ENCODE data around the gene ZEB2. TPM values are rescaled to one million over a fixed set of nuclear protein-coding genes. Genes with fewer than 3 reads are reported as not detected.

Gene ZEB2
- total RNA-seq, 1 experiment from 2014 or later = 1.1 TPM

- H3K4me3 ChIP-seq (ENCODE audit: low read depth in 2 of 2, low read length in 2 of 2) = no peak overlapping the region
- H3K4me1 ChIP-seq (ENCODE audit: control insufficient read depth, insufficient read depth, low read length) = no peaks in the 10 kb centered on the region
- H3K27ac ChIP-seq (ENCODE audit: low read length) = no peak overlapping the region
- in situ Hi-C loops (cut with HindIII; ENCODE audit: low pct_unique_long_range_greater_than_20kb, low sequenced_read_pairs) (no loop called here), intact Hi-C loops (cut with micrococcal nuclease; ENCODE audit: unreplicated experiment) (no loop called here)
- ChIA-PET POLR2A (no interaction called here), CTCF (no interaction called here)
- peaks cover 10% of the 10 kb centered on the region; the same call in 1 of the 2 replicates for H3K27me3 ChIP-seq (ENCODE audit: control insufficient read depth, insufficient read depth, low read length)
- H3K9me3 ChIP-seq (ENCODE audit: control insufficient read depth, insufficient read depth, low read depth, low read length) = no peaks in the 10 kb centered on the region
- no peak for ATAC-seq
- H3K36me3 ChIP-seq (ENCODE audit: control insufficient read depth, insufficient read depth, low read length) = no peaks in the 10 kb centered on the region
- no TSS peak for BruUV-seq (replicated peaks)
- no peak for DNase-seq (ENCODE audit: low read depth, low spot score)
- TF ChIP-seq CTCF (IDR thresholded peaks at IDR 0.05) (no peak), POLR2AphosphoS5 (IDR thresholded peaks at IDR 0.05; ENCODE audit: low read depth, low read length) (no peak), SIN3A (IDR thresholded peaks at IDR 0.05; ENCODE audit: borderline replicate concordance, insufficient read depth, low read depth, low read length) (no peak), TCF7L2 (IDR thresholded peaks at IDR 0.05; ENCODE audit: low read depth, low read length) (no peak)
These were observed 13.3 kb upstream of the ZEB2 start for GRCh38 chr2:144533221-144533620.

- CTCF ChIA-PET = no interaction called here
- POLR2A ChIA-PET = no interaction called here
- Histone ChIP-seq H3K27me3 (ENCODE audit: control insufficient read depth, insufficient read depth, low read length) (peaks cover 16% of the 10 kb centered on the region), H3K36me3 (ENCODE audit: control insufficient read depth, insufficient read depth, low read length) (no peaks in the 10 kb centered on the region), H3K27ac (ENCODE audit: low read length) (no peak overlapping the region), H3K4me1 (ENCODE audit: control insufficient read depth, insufficient read depth, low read length) (no peaks in the 10 kb centered on the region), H3K4me3 (ENCODE audit: low read depth in 2 of 2, low read length in 2 of 2) (no peak overlapping the region), H3K9me3 (ENCODE audit: control insufficient read depth, insufficient read depth, low read depth, low read length) (no peaks in the 10 kb centered on the region)
- DNase-seq (ENCODE audit: low read depth, low spot score) (no peak), ATAC-seq (no peak)
- TF ChIP-seq POLR2AphosphoS5 (IDR thresholded peaks at IDR 0.05; ENCODE audit: low read depth, low read length) (no peak), TCF7L2 (IDR thresholded peaks at IDR 0.05; ENCODE audit: low read depth, low read length) (no peak), REST (IDR thresholded peaks at IDR 0.05; ENCODE audit: insufficient read depth in 1 of 2, low read depth in 2 of 2, low read length in 1 of 2) (no peak), SIN3A (IDR thresholded peaks at IDR 0.05; ENCODE audit: borderline replicate concordance, insufficient read depth, low read depth, low read length) (no peak), CTCF (IDR thresholded peaks at IDR 0.05) (no peak)
- in situ Hi-C loops (cut with HindIII; ENCODE audit: low pct_unique_long_range_greater_than_20kb, low sequenced_read_pairs) (no loop called here), intact Hi-C loops (cut with micrococcal nuclease; ENCODE audit: unreplicated experiment) (no loop called here)
- no TSS peak for BruUV-seq (replicated peaks)
These were observed 10.7 kb upstream of the ZEB2 start for GRCh38 chr2:144530596-144530995.

Measured in Panc1 (cell line).